Activated CD4-positive, CD25-positive, alpha-beta regulatory T cell treated with anti-CD3 and anti-CD28 coated beads, Interleukin-2, amount 50 U/mL, for 24 hours (primary cell): ENCODE data around the gene MCF2.
"Not testable (repeated sequence)": the region's sequence is repeated elsewhere in the genome, so short reads cannot be mapped to it uniquely, and the experiment has no call there.

Experiments used
- ATAC-seq, 2 donors: fragments of 150-1000 bp; cut with Tn5 transposase; one replicate each; pipeline ENCODE4 v1.10.0; 2021; ENCODE audit warnings: mild to moderate bottlenecking in 1 of 2, moderate library complexity in 1 of 2

Gene MCF2

GRCh38 chrX:139708067-139708466 is at the start of gene MCF2:
Gene MCF2, minus strand, starts transcription at chrX:139708167. Its CDS starts 56,423 bp downstream, at chrX:139651744.
- ATAC-seq, result no peak

- ATAC-seq, result no peak
These were observed 43.1 kb upstream of the MCF2 start for GRCh38 chrX:139751053-139751452.

GRCh38 chrX:139750390-139750789 is 42.4 kb upstream of the MCF2 start:
- ATAC-seq, result no peak

GRCh38 chrX:139739138-139739537 is 31.2 kb upstream of the MCF2 start:
- ATAC-seq, result peak; percentile 55 to 70

GRCh38 chrX:139738581-139738980 is 30.6 kb upstream of the MCF2 start:
- no peak for ATAC-seq

- no peak for ATAC-seq
These were observed 28.2 kb upstream of the MCF2 start for GRCh38 chrX:139736151-139736550.

- ATAC-seq, result no peak
These were observed 27.0 kb upstream of the MCF2 start for GRCh38 chrX:139734996-139735395.

GRCh38 chrX:139725720-139726119 is 17.8 kb upstream of the MCF2 start:
- no peak for ATAC-seq

- no peak for ATAC-seq
These were observed 16.7 kb upstream of the MCF2 start for GRCh38 chrX:139724626-139725025.

- no peak for ATAC-seq
These were observed 13.0 kb upstream of the MCF2 start for GRCh38 chrX:139720979-139721378.

- no peak for ATAC-seq
These were observed 12.2 kb upstream of the MCF2 start for GRCh38 chrX:139720136-139720535.

GRCh38 chrX:139702658-139703057 is 5.3 kb downstream of the MCF2 start:
- no peak for ATAC-seq

GRCh38 chrX:139692908-139693307 is 15.1 kb downstream of the MCF2 start:
- no peak for ATAC-seq

- ATAC-seq, result no peak
These were observed 15.5 kb downstream of the MCF2 start for GRCh38 chrX:139692506-139692849.

GRCh38 chrX:139691843-139692505 is 16.0 kb downstream of the MCF2 start:
- ATAC-seq, result no peak

- no peak for ATAC-seq
These were observed 16.5 kb downstream of the MCF2 start for GRCh38 chrX:139691493-139691842.

GRCh38 chrX:139685175-139685574 is 22.8 kb downstream of the MCF2 start:
- not testable (repeated sequence) for ATAC-seq

GRCh38 chrX:139680356-139680755 is 27.6 kb downstream of the MCF2 start:
- ATAC-seq, result no peak

GRCh38 chrX:139647597-139647996 is 60.4 kb downstream of the MCF2 start:
- ATAC-seq, result no peak

- no peak for ATAC-seq
These were observed 65.6 kb downstream of the MCF2 start for GRCh38 chrX:139642241-139642927.

GRCh38 chrX:139640259-139640658 is 67.7 kb downstream of the MCF2 start:
- no peak for ATAC-seq

GRCh38 chrX:139639253-139639652 is 68.7 kb downstream of the MCF2 start:
- ATAC-seq, result no peak

GRCh38 chrX:139600105-139600504 is 107.9 kb downstream of the MCF2 start:
- no peak for ATAC-seq

GRCh38 chrX:139596068-139596467 is 111.9 kb downstream of the MCF2 start:
- ATAC-seq, result no peak

GRCh38 chrX:139585613-139586012 is 122.4 kb downstream of the MCF2 start:
- ATAC-seq, result no peak
